NCI-H146 (cell line): ENCODE measurements around the gene ITGA4.
"Not testable (repeated sequence)": the region's sequence is repeated elsewhere in the genome, so short reads cannot be mapped to it uniquely, and the experiment has no call there.

ENCODE experiments used
- DNase-seq: peaks from one replicate; lab custom pipeline; 2025; lab: John Stamatoyannopoulos, UW

The ITGA4 gene

DNA sequence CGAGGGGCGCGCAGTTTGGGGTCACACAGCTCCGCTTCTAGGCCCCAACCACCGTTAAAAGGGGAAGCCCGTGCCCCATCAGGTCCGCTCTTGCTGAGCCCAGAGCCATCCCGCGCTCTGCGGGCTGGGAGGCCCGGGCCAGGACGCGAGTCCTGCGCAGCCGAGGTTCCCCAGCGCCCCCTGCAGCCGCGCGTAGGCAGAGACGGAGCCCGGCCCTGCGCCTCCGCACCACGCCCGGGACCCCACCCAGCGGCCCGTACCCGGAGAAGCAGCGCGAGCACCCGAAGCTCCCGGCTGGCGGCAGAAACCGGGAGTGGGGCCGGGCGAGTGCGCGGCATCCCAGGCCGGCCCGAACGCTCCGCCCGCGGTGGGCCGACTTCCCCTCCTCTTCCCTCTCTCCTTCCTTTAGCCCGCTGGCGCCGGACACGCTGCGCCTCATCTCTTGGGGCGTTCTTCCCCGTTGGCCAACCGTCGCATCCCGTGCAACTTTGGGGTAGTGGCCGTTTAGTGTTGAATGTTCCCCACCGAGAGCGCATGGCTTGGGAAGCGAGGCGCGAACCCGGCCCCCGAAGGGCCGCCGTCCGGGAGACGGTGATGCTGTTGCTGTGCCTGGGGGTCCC lies at the start of gene ITGA4:
Gene ITGA4 (plus strand): TSS at position 266 of the 620 bp plus-strand sequence. CDS start 269 bp downstream, at position 535.
- DNase-seq = peak; percentile 63

DNA sequence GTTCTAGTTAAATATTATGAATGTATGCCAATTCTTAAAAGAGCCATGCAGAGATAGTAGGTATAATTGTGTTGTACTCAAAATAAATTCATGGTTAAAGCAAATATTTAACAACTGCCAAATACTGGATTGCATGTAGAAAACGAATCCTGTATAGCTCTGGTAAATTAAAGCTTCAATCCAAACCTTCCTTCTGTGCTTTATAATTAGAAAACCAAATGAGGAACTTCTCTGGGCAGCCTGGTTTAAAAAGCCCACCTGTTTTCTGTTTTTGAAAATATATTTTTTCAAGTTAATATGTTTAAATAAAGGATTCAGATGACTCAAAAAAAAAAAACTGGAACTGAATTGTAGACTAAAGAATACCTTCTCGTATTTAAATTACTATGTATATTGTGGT lies 48.3 kb upstream of the ITGA4 start:
- peak; percentile 6 for DNase-seq

DNA sequence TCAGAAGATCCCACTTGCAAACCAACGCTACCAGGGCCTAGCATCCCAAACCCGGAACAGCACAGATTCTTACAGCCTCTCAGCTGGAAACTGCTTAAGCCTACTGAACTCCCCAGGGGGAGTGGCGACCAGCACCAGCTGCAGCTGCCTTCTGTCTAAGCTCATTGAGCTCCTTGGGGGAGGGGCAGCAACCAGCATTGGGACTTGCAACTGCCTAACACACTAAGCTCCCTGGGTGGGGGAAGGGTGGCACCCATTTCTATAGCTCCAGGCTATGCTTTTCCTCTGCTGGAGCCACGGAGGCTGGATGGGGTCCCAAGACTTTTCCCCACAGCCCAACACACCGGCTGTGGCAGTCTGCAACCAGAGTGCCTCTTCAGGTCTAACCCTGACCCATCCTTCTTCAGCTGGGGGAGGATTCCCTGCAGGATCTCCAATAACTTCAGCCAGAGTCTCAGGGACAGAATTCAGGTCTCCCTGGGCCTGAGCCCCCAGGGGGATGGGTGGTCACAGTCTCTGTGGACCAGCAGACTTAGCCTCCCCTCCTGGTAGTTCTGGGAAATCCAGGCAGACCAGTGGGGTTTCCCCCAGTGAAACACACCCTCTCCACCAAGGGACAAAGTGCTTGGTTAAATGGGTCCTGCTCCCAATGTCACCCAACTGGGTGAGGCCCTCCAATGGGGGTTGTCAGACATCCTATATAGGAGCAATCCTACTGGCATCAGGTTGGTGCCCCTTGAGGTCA lies 45.9 kb upstream of the ITGA4 start:
- DNase-seq = peak; percentile 88

DNA sequence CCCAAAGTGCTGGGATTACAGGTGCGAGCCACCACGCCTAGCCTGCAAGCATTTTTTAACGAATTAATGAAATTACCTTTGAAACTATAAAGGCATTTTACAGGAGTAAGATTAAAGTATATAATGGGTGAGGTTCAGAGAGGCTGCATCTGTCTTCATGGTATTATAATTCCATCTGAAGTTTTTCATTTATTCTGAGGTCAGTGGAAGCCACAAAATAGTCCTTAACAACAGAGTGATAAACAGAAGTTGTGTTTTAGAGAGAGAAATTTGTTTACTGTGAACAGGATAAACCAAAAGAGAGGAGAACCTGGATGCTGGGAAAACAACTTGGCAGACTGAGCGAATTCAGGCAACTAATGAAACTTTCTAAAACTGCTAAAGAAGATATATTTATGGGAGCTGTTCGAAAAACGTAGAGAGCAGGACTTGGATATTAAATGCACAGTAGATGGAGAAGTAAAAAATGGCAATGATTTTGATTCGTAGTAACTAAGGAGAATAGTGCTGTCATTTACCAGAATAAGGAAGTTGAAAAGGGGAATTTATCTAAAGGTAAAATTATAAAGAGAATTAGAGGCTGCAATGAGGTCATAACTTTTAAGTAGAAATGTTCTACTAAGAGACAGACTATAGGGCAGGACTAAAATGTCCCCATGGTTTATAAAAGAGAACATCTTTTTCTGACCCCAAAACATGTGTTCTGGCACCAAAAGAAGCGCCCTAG lies 37.9 kb upstream of the ITGA4 start:
- DNase-seq = no peak

DNA sequence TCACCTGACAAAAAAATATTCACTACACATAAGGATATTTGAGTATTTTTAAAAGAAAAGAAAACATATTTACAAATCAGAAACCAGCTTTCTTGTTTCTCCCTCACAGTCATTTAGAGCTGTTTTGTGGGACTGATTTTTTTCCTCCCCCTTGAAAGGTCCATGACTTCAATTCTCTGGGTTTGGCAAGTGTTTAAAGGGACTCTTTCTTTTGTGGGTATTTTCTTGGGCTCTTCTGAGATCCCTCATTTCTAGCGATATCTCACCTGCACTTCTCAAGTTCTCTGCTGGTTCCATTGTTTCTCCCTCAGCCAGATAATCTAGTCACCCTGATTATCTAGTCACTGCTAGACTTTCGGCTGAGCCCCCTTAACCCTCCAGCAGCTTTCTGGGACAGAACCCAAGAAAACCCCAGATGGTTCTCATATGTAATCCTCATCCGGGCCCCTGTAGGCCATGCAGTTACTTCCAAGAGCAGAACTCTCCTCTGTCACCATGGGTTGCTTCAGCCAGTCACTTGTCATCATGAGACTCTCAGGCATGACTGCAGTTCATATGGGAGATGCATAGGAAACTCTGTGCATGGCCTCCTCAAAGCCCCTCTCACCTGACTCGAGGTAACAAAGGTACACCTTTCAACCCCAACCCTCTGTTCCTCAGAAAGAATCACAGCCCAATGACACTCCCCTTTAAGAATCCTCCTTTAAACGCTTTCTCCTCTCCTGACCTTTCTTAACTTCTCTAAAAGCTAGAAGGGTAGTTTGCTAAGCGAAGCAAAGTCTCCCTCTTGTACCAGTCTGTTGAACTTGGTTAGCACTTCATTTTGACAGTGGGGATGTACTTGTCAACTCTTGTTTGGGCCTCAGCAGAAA lies 36.7 kb upstream of the ITGA4 start:
- DNase-seq = no peak

DNA sequence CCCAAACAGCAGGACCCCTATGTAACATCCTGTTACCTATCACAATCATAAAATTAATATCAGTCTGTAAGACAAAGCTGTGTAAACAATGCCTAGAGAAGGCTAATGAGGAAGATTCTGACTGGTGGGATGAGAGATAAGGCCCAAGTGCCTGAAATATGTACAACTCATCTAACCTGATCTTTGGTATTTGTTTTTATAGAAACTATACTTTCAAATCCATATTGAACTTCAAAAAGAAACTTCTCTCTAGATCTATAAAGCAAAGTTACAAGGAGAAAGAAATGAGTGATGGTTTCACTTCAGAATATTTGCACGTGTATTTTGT lies 36.1 kb upstream of the ITGA4 start:
- no peak for DNase-seq

DNA sequence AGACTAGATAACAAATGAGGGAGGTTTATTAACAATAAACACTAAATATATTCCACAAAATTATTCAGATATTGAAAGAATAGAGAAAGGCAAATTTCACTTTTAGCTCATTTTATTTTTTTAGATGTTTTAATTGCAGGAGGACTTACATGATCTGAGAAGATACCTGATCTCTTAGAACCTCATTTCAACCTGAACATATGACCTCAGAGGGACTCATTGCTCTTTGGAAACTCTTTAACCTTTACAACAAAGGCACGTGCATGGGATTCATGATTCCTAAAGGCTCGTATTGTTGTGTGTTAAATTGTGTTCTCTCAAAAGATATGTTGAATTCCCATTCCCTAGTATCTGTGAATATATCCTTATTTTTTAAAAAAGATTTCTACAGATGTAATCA lies 35.7 kb upstream of the ITGA4 start:
- DNase-seq = no peak

DNA sequence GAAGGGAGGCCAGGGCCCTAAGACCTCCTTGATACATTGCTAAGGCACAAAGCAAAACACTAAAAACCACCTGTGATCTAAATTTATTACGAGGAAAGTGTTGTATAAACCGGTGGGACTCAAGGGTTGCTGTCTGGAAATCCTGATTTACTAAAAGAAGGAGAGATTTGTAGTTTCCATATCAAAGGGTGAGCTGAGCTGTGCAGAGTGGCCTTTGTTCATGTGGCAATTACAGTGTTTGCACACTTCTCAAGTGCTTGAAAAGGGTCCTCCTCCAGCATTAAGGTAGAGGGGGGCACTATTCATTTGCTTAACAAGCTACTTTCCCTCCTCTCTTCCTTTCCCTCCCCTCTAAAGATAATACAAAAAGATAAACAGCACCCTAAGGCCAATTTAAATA lies 30.5 kb upstream of the ITGA4 start:
- DNase-seq = peak; percentile 58

DNA sequence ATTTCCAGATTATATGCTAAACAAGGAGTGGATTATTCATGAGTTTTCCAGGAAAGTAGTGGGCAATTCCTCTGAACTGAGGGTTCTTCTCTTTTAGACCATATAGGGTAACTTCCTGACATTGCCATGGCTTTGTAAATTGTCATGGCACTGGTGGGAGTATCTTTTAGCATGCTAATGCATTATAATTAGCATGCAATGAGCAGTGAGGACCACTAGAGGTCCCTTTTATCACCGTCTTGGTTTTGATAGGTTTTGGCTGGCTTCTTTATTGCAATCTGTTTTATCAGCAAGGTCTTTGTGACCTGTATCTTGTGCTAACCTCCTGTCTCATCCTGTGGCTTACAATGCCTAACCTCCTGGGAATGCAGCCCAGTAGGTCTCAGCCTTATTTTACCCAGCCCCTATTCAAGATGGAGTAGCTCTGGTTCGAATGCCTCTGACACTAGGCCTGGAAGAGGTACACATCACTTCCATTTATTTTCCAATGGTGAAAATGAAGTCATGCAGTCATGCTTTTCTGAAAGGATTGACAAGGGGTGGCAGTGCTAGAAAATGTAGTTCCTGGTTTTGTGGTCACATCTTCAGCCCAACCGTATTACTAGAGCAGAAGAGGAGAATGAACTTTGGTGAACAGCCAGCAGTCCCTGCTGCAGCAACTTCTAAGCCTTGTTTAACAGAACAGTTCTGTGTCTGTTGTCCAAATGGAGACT lies 26.6 kb upstream of the ITGA4 start:
- no peak for DNase-seq

DNA sequence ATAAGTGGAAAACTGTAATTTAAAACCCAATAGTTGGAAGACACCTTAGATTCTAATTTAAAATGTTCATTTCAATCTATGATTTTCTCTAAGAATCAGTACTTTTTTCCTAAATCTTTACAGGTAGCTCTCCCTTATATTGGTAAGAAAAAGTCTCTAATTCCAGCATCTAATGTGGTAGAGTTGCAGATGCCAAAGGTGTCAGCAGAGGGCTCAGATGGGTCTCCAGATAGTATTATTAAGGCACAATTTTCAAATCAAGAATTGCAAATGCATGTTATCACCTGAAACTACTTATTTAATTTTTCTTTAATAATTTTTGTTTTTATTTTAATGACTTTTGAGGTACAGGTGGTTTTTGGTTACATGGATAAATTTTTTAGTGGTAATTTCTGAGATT lies 25.5 kb upstream of the ITGA4 start:
- no peak for DNase-seq

DNA sequence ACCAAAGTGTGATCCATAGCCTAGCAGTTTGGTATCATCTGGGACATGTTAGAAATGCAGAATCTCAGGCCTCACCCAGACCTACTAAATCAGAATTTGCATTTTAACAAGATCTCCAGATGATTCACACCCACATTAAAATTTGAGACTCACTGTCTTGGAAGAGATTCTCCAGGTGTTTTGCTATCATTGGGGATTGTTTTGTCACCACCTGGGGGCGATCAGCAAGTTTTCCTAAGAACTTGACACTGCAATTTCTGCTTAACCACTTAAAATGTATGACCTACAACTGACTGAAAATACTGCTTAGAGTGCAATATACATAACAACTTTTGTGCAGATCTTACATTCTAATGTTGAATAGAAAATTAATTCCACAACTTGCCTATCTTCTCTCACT lies 18.9 kb upstream of the ITGA4 start:
- no peak for DNase-seq

DNA sequence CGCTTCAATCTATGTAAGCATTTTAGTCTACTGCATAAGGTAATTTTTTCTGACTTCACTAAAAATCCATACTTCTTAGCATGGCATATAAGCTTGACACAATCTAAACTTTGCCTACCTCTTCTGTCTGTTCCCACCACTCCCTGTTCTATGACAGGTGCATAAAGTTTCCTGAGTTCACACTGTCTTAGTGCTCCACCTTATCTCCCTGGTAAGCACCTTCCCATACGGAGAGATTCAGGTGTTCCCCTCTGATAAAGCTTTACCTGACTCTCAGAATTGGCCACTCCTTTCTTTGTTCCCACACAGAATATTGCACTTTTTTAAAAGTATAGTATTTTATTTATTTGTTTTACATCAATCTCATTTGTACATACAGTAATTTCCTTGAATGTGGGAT lies 16.8 kb upstream of the ITGA4 start:
- DNase-seq = no peak

DNA sequence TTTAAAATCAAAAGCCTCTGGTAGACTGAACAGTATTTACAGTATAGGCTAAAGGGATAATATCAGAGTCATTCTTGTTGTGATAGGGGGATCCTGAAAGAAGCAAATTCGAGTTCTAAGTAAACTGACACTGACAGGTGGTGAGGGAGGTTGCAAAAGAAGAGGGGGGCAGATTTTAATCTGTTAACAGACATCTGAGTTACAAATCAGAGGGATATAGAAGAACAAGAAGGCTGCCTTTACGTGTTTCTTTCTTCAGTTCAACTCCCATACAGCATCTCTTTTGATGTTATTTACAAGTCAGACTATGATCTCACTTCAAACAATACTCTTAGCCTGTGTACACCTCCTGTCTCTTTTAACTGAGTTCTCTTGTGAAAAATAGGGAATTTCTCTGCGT lies 16.3 kb upstream of the ITGA4 start:
- DNase-seq = no peak

DNA sequence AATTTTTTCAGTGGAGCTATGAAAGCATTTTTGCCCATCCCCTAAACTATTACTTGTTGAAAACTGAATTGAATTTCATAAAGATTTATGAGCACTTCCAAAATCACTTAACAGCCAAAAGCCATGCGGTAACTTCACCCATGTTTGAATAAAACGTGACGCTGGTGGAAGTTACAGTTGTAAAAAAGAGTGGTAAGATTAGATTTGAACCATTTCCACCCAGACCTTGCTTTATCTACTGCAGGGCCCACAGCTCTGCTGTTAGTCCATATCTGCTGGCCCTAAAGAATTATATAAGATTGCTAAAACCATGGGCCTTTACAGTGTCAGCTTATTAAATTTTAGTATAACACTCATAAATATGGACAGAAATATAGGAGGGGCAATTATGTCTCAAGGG lies 15.5 kb upstream of the ITGA4 start:
- no peak for DNase-seq

DNA sequence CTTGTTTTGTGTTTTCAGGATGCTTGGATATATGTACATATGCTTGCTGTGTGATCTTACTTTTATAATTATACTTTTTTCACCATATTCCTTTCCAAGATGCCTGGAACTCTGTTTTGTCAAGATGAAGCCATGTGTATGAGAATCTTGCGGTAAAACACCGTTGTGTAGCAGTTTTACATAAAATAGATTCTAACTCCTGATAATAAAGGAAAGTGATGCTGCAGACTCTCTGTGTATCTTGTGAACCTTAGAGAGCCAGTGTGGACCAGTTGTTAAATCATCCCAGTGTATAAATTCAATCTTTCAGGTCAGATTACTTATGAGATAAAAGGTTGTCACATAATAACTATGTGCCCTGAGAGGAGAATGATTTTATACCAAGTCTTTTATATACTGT lies 12.5 kb upstream of the ITGA4 start:
- peak; percentile 2 for DNase-seq

DNA sequence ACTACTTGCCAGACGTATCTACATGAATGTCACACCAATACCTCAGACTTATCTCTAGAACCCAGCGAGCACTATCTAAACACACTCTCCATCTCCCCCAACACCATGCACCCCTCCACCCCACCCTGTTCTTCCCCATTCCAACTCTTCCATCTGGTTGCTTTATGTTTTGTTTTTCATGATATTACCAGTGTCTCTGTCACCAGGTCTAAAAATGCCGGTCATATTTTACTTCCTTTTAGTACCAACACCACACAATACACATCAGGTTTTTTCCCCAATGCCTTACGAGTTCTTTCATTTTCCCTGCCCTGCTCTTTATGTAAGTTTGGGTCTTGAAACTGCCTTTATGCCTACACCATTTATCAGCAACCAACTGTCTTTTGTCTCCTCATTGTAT lies 10.2 kb upstream of the ITGA4 start:
- no peak for DNase-seq

DNA sequence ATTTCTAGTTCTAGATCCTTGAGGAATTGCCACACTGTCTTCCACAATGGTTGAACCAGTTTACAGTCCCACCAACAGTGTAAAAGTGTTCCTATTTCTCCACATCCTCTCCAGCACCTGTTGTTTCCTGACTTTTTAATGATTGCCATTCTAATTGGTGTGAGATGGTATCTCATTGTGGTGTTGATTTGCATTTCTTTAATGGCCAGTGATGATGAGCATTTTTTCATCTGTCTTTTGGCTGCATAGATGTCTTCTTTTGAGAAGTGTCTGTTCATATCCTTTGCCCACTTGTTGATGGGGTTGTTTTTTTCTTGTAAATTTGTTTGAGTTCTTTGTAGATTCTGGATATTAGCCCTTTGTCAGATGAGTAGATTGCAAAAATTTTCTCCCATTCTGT lies 7.9 kb upstream of the ITGA4 start:
- not testable (repeated sequence) for DNase-seq

DNA sequence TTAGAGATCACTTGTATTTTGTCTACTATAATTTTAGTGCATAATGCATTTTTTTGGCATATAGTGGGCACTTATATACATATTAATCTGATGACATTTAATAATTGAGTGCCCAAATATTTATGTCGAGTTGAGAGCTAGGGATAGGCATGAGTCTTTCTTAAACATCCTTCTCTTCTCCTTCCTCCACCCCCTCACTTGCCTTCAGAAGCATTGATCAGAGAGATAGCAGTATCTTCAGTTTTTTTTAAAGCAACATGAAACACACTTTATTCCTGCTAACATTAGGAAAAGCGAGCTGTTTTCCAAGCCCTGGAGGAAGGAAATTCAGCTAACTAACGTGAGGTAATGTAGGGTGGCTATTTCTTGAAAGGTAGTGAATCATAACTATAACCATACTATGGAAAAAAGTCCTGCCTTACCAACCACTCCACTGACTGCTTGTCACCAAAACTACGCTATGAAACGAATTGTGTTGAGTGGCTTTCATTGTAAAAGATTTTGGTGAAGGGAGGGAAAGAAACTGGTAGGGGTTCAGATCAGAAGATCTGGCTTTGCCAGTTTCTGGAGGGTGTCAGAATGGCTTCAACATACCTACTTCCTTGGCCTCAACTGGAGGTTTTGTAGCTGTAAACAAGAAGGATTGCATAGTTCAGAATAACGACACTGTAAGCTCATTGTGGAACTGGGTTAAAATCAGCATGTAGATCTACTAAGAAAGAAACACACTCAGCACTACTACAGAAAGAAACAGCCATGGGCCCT lies 2.3 kb upstream of the ITGA4 start:
- no peak for DNase-seq

DNA sequence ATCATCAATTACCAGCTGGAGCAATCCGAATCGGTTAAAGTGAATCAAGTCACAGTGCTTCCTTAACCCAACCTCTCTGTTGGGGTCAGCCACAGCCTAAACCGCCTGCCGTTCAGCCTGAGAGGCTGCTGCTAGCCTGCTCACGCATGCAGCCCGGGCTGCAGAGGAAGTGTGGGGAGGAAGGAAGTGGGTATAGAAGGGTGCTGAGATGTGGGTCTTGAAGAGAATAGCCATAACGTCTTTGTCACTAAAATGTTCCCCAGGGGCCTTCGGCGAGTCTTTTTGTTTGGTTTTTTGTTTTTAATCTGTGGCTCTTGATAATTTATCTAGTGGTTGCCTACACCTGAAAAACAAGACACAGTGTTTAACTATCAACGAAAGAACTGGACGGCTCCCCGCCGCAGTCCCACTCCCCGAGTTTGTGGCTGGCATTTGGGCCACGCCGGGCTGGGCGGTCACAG lies 496 bp upstream of the ITGA4 start:
- peak; percentile 43 for DNase-seq

DNA sequence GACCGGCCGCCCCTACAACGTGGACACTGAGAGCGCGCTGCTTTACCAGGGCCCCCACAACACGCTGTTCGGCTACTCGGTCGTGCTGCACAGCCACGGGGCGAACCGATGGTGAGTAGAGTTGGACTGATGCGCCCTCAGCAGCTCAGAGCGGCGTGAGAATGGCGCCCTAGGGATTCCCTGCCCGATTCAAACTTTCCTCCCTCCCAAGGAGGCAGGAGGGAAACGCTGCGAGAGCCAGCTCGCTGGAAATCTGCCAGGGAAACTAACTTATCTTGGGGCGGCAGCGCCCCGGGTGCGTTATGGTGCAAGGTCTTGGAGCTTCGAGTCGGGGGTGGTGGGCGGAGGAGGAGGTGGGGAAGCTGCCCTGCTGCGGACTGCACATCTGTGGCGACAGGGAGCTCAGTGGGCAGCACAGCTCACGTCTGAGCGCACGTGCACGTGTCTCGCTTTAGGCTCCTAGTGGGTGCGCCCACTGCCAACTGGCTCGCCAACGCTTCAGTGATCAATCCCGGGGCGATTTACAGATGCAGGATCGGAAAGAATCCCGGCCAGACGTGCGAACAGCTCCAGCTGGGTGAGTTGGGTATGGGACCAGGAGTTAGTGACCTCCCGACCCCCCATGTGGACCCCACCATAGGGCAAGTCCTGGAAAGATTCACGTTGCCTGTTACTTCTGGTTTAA lies 697 bp downstream of the ITGA4 start:
- peak; percentile 10 for DNase-seq
